Measurements from ENCODE around the gene TMEM40. TPM values are rescaled to one million over a fixed set of nuclear protein-coding genes. Genes with fewer than 3 reads are reported as not detected.

Gene TMEM40
- total RNA-seq, 4 donors from 2014 or later = not detected

DNA sequence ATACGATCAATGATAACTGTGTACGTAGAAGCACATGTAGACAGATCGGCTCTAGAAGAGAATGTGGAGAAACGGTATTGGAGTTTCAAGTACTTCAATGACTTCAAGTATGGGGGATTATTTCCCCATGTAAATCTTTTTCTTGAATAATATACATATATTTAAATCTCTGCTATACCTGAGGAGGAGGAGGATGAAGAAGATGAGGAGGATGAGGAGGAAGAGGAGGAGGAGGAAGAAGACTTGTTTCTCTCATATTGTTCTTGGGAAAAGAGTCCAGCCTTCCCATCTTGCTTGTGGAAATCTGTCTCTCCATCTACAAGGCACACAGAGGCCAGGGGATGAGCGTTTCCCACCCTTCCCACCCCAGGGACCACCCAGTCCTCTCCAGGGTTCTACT, 10.6 kb downstream of the TMEM40 start:
- DNase-seq = no peak
- H3K36me3 ChIP-seq = no peaks in the 10 kb centered on the region
- no peaks in the 10 kb centered on the region for H3K4me1 ChIP-seq
- TF ChIP-seq POLR2AphosphoS5 (IDR thresholded peaks at IDR 0.05) (no peak), EP300 (IDR thresholded peaks at IDR 0.05; ENCODE audit: low read depth) (no peak), POLR2A (IDR thresholded peaks at IDR 0.05) (no peak)
- WGBS, 2 donors (ENCODE audit: low coverage in 1 of 2) = 89 to 94% methylated on average over 4 to 5 of the region's 5 CpGs
- H3K27ac ChIP-seq = no peak overlapping the region
- in situ Hi-C loops (cut with MboI; ENCODE audit: low pct_ligation_motif_present in 1 of 4, low pct_unique_long_range_greater_than_20kb in 1 of 4, low sequenced_read_pairs in 3 of 4) (no loop called here), intact Hi-C loops (cut with DNase I; ENCODE audit: low total_unique reads) (no loop called here)
- H3K9me3 ChIP-seq = no peaks in the 10 kb centered on the region
- H3K4me3 ChIP-seq = no peak overlapping the region
- H3K27me3 ChIP-seq = no peaks in the 10 kb centered on the region

DNA sequence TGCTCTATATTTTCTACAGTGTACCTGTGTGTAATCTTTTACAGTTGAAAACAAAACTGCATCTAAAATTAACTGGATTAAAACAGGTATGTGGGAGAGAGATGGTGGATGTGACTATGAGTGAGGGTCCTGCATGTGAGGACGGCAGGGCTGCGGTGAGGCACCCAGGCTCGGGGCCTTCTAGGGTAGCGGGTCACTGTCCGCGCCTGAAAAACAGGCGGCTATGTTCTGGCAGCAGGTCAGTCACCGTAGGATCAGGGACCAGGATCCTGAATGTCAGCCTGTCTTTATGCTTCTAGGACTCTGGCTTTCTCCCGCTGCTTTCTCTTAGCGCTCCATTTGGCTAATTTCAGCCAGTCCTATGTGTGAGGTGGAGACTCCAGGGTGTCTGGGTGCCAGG, 12.6 kb downstream of the TMEM40 start:
- no peak for TF ChIP-seq EP300 (IDR thresholded peaks at IDR 0.05; ENCODE audit: low read depth)
- no peak for TF ChIP-seq POLR2A (IDR thresholded peaks at IDR 0.05)
- no peak for TF ChIP-seq POLR2AphosphoS5 (IDR thresholded peaks at IDR 0.05)
- TF ChIP-seq, protein P1, sequence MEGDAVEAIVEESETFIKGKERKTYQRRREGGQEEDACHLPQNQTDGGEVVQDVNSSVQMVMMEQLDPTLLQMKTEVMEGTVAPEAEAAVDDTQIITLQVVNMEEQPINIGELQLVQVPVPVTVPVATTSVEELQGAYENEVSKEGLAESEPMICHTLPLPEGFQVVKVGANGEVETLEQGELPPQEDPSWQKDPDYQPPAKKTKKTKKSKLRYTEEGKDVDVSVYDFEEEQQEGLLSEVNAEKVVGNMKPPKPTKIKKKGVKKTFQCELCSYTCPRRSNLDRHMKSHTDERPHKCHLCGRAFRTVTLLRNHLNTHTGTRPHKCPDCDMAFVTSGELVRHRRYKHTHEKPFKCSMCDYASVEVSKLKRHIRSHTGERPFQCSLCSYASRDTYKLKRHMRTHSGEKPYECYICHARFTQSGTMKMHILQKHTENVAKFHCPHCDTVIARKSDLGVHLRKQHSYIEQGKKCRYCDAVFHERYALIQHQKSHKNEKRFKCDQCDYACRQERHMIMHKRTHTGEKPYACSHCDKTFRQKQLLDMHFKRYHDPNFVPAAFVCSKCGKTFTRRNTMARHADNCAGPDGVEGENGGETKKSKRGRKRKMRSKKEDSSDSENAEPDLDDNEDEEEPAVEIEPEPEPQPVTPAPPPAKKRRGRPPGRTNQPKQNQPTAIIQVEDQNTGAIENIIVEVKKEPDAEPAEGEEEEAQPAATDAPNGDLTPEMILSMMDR (IDR thresholded peaks at IDR 0.05) = no peak
- DNase-seq = no peak
- Histone ChIP-seq H3K9me3 (no peaks in the 10 kb centered on the region), H3K4me3 (no peak overlapping the region), H3K36me3 (no peaks in the 10 kb centered on the region), H3K27ac (no peak overlapping the region), H3K27me3 (no peaks in the 10 kb centered on the region), H3K4me1 (no peaks in the 10 kb centered on the region)
- in situ Hi-C loops (cut with MboI; ENCODE audit: low pct_ligation_motif_present in 1 of 4, low pct_unique_long_range_greater_than_20kb in 1 of 4, low sequenced_read_pairs in 3 of 4) = no loop called here
- intact Hi-C loops (cut with DNase I; ENCODE audit: low total_unique reads) = no loop called here
- 82 to 85% methylated on average over 9 to 10 of the region's 10 CpGs for WGBS, 2 donors (ENCODE audit: low coverage in 1 of 2)

DNA sequence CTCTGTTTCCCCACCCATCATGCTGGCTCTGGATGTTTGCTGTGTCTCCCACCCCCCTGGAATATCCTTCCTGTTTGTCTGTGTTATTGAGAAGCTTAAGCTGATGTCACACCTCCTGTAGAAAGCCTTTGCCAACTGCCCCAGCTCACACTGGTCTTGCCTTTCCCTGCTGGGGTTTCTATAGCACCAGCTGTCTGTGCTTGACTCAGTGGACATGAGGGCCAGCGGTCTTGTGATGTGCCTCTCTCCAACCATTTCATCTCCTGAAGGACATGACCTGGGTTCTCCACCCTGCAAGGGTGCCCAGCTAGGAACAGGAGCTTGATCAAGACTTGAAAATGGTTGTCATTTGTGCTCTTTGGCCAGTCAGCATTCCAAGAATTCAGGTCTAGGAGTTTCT, 14.7 kb downstream of the TMEM40 start:
- Histone ChIP-seq H3K9me3 (no peaks in the 10 kb centered on the region), H3K4me1 (no peaks in the 10 kb centered on the region), H3K27ac (no peak overlapping the region), H3K4me3 (no peak overlapping the region), H3K27me3 (no peaks in the 10 kb centered on the region), H3K36me3 (no peaks in the 10 kb centered on the region)
- no peak for DNase-seq
- in situ Hi-C loops (cut with MboI; ENCODE audit: low pct_ligation_motif_present in 1 of 4, low pct_unique_long_range_greater_than_20kb in 1 of 4, low sequenced_read_pairs in 3 of 4) = no loop called here
- intact Hi-C loops (cut with DNase I; ENCODE audit: low total_unique reads) = no loop called here
- TF ChIP-seq, protein P1 (IDR thresholded peaks at IDR 0.05) = no peak
- TF ChIP-seq EP300 (IDR thresholded peaks at IDR 0.05; ENCODE audit: low read depth) (no peak), POLR2AphosphoS5 (IDR thresholded peaks at IDR 0.05) (no peak), POLR2A (IDR thresholded peaks at IDR 0.05) (no peak)
- 94 to 100% methylated on average over 1 of the region's 1 CpG for WGBS, 2 donors (ENCODE audit: low coverage in 1 of 2)

DNA sequence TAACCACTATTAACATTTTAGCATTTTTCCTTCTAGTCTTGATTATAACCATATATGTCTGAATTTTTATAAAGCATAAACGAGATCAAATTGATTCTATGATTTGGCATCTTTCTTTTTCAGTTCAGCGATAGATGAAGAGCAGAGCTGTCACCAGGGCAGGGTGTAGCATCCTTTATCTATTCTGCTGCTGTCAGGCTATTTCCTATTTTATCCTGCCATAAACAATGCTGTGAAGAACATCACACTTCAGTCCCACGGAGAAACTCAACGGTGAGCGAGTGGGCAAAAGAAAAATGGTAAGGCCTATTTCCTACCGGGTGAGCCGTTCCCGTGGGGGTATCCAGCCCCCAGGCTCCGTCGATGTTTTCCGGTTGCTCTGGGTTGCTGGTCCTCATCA, 15.5 kb downstream of the TMEM40 start:
- no peaks in the 10 kb centered on the region for H3K27me3 ChIP-seq
- in situ Hi-C loops (cut with MboI; ENCODE audit: low pct_ligation_motif_present in 1 of 4, low pct_unique_long_range_greater_than_20kb in 1 of 4, low sequenced_read_pairs in 3 of 4) (no loop called here), intact Hi-C loops (cut with DNase I; ENCODE audit: low total_unique reads) (no loop called here)
- WGBS, 2 donors (ENCODE audit: low coverage in 1 of 2) = 83 to 91% methylated on average over 2 to 11 of the region's 11 CpGs
- no peaks in the 10 kb centered on the region for H3K36me3 ChIP-seq
- no peaks in the 10 kb centered on the region for H3K4me1 ChIP-seq
- H3K9me3 ChIP-seq = no peaks in the 10 kb centered on the region
- H3K27ac ChIP-seq = no peak overlapping the region
- no peak for DNase-seq
- TF ChIP-seq POLR2AphosphoS5 (IDR thresholded peaks at IDR 0.05) (no peak), POLR2A (IDR thresholded peaks at IDR 0.05) (no peak), EP300 (IDR thresholded peaks at IDR 0.05; ENCODE audit: low read depth) (no peak)
- TF ChIP-seq, protein P1 (IDR thresholded peaks at IDR 0.05) = no peak
- no peak overlapping the region for H3K4me3 ChIP-seq
